B cell (primary cell): ENCODE measurements around the gene GPR37L1. TPM values are rescaled to one million over a fixed set of nuclear protein-coding genes. Genes with fewer than 3 reads are reported as not detected.

Experiments used
- ATAC-seq: fragments of 200-7000 bp; cut with Tn5 transposase; one replicate; pipeline ENCODE4 v1.10.0; 2021; ENCODE audit warnings: low read depth, mild to moderate bottlenecking, moderate number of reproducible peaks, moderate library complexity
- CTCF ChIA-PET: fragments of 350-600 bp; sonication (Branson Sonifier 250); formaldehyde crosslinking; loops from one replicate; lab custom pipeline; 2021; ENCODE audit warnings: antibody characterized with exemption, inconsistent platforms; lab: Charles Lee
- POLR2A ChIA-PET: fragments of 350-600 bp; sonication (Branson Sonifier 250); formaldehyde crosslinking; loops from one replicate; lab custom pipeline; 2021; ENCODE audit warnings: antibody characterized with exemption; lab: Charles Lee
- DNase-seq: peaks from one replicate; pipeline ENCODE4 v3.0.0; 2013
- H2AFZ ChIP-seq: 2 replicates; pipeline ENCODE4 v1.6.1; 2012; ENCODE audit warnings: mild to moderate bottlenecking, low read depth, low read length; ENCODE audit not compliant: insufficient read depth, poor library complexity, severe bottlenecking
- H3K27ac ChIP-seq, 2 donors: 1 replicate in 1 of 2; 2 replicates in 1 of 2; pipeline ENCODE4 v1.5.1; 2012 to 2013; ENCODE audit warnings: low read length in 2 of 2, mild to moderate bottlenecking in 2 of 2, moderate library complexity in 1 of 2
- H3K27me3 ChIP-seq, 4 experiments: fragments of 200-600 bp in 1 of 4; sonication (generic) in 1 of 4; replicated peaks in 1 of 4; 1 replicate in 2 of 4; 2 replicates in 2 of 4; pipeline versions ENCODE4 v1.6.1 to v1.7.0; 2013 to 2016; ENCODE audit warnings: low read length in 3 of 4, mild to moderate bottlenecking in 2 of 4, mixed read lengths in 1 of 4, moderate library complexity in 1 of 4; ENCODE audit not compliant: insufficient read depth in 4 of 4, control insufficient read depth in 3 of 4; ENCODE audit errors: control extremely low read depth in 1 of 4
- H3K36me3 ChIP-seq, 2 experiments: replicated peaks in 1 of 2; 1 replicate in 1 of 2; 2 replicates in 1 of 2; pipeline versions ENCODE4 v1.6.1 to v1.7.1; 2013; ENCODE audit warnings: low read length in 1 of 2; ENCODE audit not compliant: insufficient read depth in 2 of 2, control insufficient read depth in 1 of 2; ENCODE audit errors: control extremely low read depth in 1 of 2, extremely low read depth in 1 of 2
- H3K4me1 ChIP-seq, 2 donors: fragments of 200-600 bp in 1 of 2; sonication (generic) in 1 of 2; 1 replicate in 1 of 2; 2 replicates in 1 of 2; pipeline versions ENCODE4 v1.5.1 to v1.6.1; 2013 to 2017; ENCODE audit warnings: low read length in 2 of 2; ENCODE audit not compliant: control insufficient read depth in 2 of 2, insufficient read depth in 2 of 2
- H3K4me2 ChIP-seq: replicated peaks from 2 replicates; pipeline ENCODE3; 2012; ENCODE audit warnings: mild to moderate bottlenecking, low read depth, low read length; ENCODE audit not compliant: poor library complexity, severe bottlenecking
- H3K4me3 ChIP-seq, 5 experiments: fragments of 200-600 bp in 1 of 5; sonication (generic) in 1 of 5; 1 replicate in 3 of 5; 2 replicates in 2 of 5; pipeline versions ENCODE4 v1.5.1 to v1.7.0; 2011 to 2016; ENCODE audit warnings: low read length in 4 of 5, mild to moderate bottlenecking in 4 of 5, low read depth in 2 of 5, control low read depth in 1 of 5, moderate library complexity in 1 of 5; ENCODE audit not compliant: insufficient read depth in 1 of 5; ENCODE audit errors: control extremely low read depth in 1 of 5, extremely low read depth in 1 of 5
- H3K79me2 ChIP-seq: fragments of 200-600 bp; sonication (generic); one replicate; pipeline ENCODE4 v1.6.0; 2016; ENCODE audit warnings: low read length; ENCODE audit not compliant: control insufficient read depth, insufficient read depth
- H3K9ac ChIP-seq: fragments of 200-600 bp; sonication (generic); 2 replicates; pipeline ENCODE4 v1.6.1; 2017; ENCODE audit warnings: mild to moderate bottlenecking, low read length, moderate library complexity
- H3K9me3 ChIP-seq, 3 donors: one replicate each; pipeline versions ENCODE4 v1.6.1 to v1.7.1; 2013; ENCODE audit warnings: low read length in 2 of 3; ENCODE audit not compliant: control insufficient read depth in 2 of 3, insufficient read depth in 1 of 3; ENCODE audit errors: control extremely low read depth in 1 of 3
- H4K20me1 ChIP-seq: 2 replicates; pipeline ENCODE4 v1.6.0; 2012; ENCODE audit warnings: mild to moderate bottlenecking, low read length; ENCODE audit not compliant: insufficient read depth, control insufficient read depth, poor library complexity, severe bottlenecking
- H3K27ac Mint-ChIP-seq: one replicate; pipeline ENCODE4 v1.8.0; 2021; ENCODE audit warnings: mixed read lengths
- H3K27me3 Mint-ChIP-seq: one replicate; pipeline ENCODE4 v1.8.0; 2021; ENCODE audit warnings: mixed read lengths
- H3K4me1 Mint-ChIP-seq: one replicate; pipeline ENCODE4 v1.8.0; 2021; ENCODE audit warnings: mixed read lengths
- H3K4me3 Mint-ChIP-seq: one replicate; pipeline ENCODE4 v1.8.0; 2021; ENCODE audit warnings: mixed read lengths
- H3K9me3 Mint-ChIP-seq: one replicate; pipeline ENCODE4 v1.8.0; 2022; ENCODE audit warnings: mixed read lengths; ENCODE audit not compliant: insufficient read depth
- EZH2 ChIP-seq: IDR thresholded peaks from 2 replicates; pipeline ENCODE4 v1.6.1; 2012; ENCODE audit warnings: borderline replicate concordance, low read depth, mild to moderate bottlenecking, moderate library complexity, low read length; ENCODE audit not compliant: insufficient read depth, poor library complexity, severe bottlenecking
- WGBS: methylation state at CpG from one replicate; pipeline ENCODE4 v1.1.5; 2013; ENCODE audit warnings: missing lambda C conversion rate; ENCODE audit not compliant: insufficient coverage; 5-methylcytosine and 5-hydroxymethylcytosine counted together
- intact Hi-C: fragments of 100-400 bp; cut with micrococcal nuclease; formaldehyde crosslinking; loops from one replicate; pipeline ENCODE4 v1.10.0; 2022
- polyA plus RNA-seq: library from polyadenylated mRNA; depleted of rRNA; stranded (reverse); fragments of >200 nt; gene quantifications from 2 replicates; pipeline ENCODE4 v1.2.3, GENCODE V29; 2012
- total RNA-seq, 2 donors: library from RNA; stranded (reverse); fragments of 120-200 nt in 1 of 2; gene quantifications; 1 replicate in 1 of 2; 2 replicates in 1 of 2; pipeline versions ENCODE4 v1.2.3 to v1.2.4, GENCODE V29; 2013 to 2022
- TF ChIP-seq, protein P1 (sequence below): fragments of 200-600 bp; IDR thresholded peaks from one replicate; pipeline ENCODE4 v1.8.0; 2022; ENCODE audit warnings: antibody characterized with exemption, mild to moderate bottlenecking

GPR37L1 gene
- total and polyA plus RNA-seq, 2 donors (not counting 1 experiment from before 2014, with no cell fraction given), result not detected

GRCh38 chr1:202112859-202113689 is 9.6 kb upstream of the GPR37L1 start:
- Mint-ChIP-seq H3K27ac (no peak overlapping the region), H3K4me3 (no peak overlapping the region), H3K27me3 (no peaks in the 10 kb centered on the region), H3K4me1 (no peaks in the 10 kb centered on the region), H3K9me3 (no peaks in the 10 kb centered on the region)
- H4K20me1 ChIP-seq, result no peaks in the 10 kb centered on the region
- no peaks in the 10 kb centered on the region for H3K27me3 ChIP-seq
- no peak overlapping the region for H3K4me2 ChIP-seq
- H3K9ac ChIP-seq, result no peak overlapping the region
- intact Hi-C loops, result no loop called here
- H3K27ac ChIP-seq, result no peak overlapping the region
- DNase-seq (no peak), ATAC-seq (no peak)
- ChIA-PET CTCF (no interaction called here), POLR2A (no interaction called here)
- H3K4me3 ChIP-seq, result no peak overlapping the region
- H3K79me2 ChIP-seq, result no peaks in the 10 kb centered on the region
- no peak overlapping the region for H2AFZ ChIP-seq
- H3K9me3 ChIP-seq, result no peaks in the 10 kb centered on the region
- no peaks in the 10 kb centered on the region for H3K36me3 ChIP-seq
- no peaks in the 10 kb centered on the region for H3K4me1 ChIP-seq
- WGBS, result 65% methylated on average over 5 of the region's 5 CpGs
- TF ChIP-seq, protein P1, sequence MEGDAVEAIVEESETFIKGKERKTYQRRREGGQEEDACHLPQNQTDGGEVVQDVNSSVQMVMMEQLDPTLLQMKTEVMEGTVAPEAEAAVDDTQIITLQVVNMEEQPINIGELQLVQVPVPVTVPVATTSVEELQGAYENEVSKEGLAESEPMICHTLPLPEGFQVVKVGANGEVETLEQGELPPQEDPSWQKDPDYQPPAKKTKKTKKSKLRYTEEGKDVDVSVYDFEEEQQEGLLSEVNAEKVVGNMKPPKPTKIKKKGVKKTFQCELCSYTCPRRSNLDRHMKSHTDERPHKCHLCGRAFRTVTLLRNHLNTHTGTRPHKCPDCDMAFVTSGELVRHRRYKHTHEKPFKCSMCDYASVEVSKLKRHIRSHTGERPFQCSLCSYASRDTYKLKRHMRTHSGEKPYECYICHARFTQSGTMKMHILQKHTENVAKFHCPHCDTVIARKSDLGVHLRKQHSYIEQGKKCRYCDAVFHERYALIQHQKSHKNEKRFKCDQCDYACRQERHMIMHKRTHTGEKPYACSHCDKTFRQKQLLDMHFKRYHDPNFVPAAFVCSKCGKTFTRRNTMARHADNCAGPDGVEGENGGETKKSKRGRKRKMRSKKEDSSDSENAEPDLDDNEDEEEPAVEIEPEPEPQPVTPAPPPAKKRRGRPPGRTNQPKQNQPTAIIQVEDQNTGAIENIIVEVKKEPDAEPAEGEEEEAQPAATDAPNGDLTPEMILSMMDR, result no peak
- no peak for TF ChIP-seq EZH2

- no peak for TF ChIP-seq EZH2
- TF ChIP-seq, protein P1, result no peak
- no peak overlapping the region for H3K27ac Mint-ChIP-seq
- Histone ChIP-seq H3K79me2 (no peaks in the 10 kb centered on the region), H3K4me3 (no peak overlapping the region), H3K4me1 (no peaks in the 10 kb centered on the region), H3K4me2 (no peak overlapping the region), H3K27me3 (no peaks in the 10 kb centered on the region), H4K20me1 (no peaks in the 10 kb centered on the region), H3K9me3 (no peaks in the 10 kb centered on the region), H3K36me3 (no peaks in the 10 kb centered on the region), H2AFZ (no peak overlapping the region), H3K9ac (no peak overlapping the region), H3K27ac (no peak overlapping the region)
- ChIA-PET CTCF (no interaction called here), POLR2A (no interaction called here)
- no peaks in the 10 kb centered on the region for H3K27me3 Mint-ChIP-seq
- no peaks in the 10 kb centered on the region for H3K4me1 Mint-ChIP-seq
- DNase-seq (no peak), ATAC-seq (no peak)
- WGBS, result 82% methylated on average over 2 of the region's 2 CpGs
- intact Hi-C loops, result no loop called here
- H3K9me3 Mint-ChIP-seq, result no peaks in the 10 kb centered on the region
- H3K4me3 Mint-ChIP-seq, result no peak overlapping the region
Measured at GRCh38 chr1:202113690-202114300, 8.9 kb upstream of the GPR37L1 start.
